GM20431 (cell line): ENCODE measurements around the gene ZMYM1.
"Not testable (repeated sequence)": the region's sequence is repeated elsewhere in the genome, so short reads cannot be mapped to it uniquely, and the experiment has no call there.

Experiments
- in situ Hi-C: fragments of 300-500 bp; cut with MseI, MboI; formaldehyde crosslinking; loops from one replicate; pipeline ENCODE4 v1.15.0; 2020; ENCODE audit warnings: low sequenced_read_pairs; ENCODE audit not compliant: unreplicated experiment

Gene ZMYM1

GRCh38 chr1:35079003-35079930, at the start of gene ZMYM1:
TSS of gene ZMYM1 (plus strand) at chr1:35079385. CDS start at chr1:35093988, 14,603 bp downstream.
- in situ Hi-C loops, result no loop called here

- in situ Hi-C loops, result no loop called here
Measured at GRCh38 chr1:35029761-35030160, 49.4 kb upstream of the ZMYM1 start.

GRCh38 chr1:35030338-35030737, 48.8 kb upstream of the ZMYM1 start:
- in situ Hi-C loops, result no loop called here

DNA sequence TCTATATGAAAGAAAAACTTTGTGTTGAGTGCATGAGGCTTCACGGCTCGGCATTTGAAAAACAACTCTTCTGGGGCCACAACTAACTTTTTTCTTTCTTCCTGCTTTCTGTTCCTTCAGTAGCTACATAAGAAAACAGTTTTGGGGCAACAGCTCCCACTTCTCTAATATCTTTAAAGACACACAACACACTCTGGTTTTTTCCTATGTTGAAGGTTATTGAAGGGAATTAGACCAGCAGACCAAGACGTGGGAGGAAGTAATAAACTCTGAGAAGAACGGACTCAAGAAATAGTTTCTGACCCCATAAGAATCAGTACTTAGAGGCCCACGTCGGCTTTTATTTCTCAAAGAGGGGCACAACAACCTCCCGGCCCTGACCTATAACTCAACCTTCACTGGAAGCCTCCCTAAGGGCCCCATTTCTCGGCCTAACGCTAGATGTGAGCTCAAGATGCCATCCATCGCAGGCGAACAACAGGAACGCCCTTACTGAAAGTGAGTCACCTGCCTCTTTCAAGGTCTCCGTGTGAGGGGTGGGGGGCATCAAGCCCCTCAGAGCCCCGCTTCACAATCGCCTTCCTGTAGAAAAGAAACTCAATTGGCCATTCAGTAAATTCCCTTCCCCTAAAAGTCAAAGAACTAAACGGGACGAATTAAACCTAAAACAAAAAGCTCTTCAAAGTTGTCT, 48.3 kb upstream of the ZMYM1 start:
- in situ Hi-C loops, result no loop called here

GRCh38 chr1:35032384-35032739, 46.8 kb upstream of the ZMYM1 start:
- in situ Hi-C loops, result no loop called here

DNA sequence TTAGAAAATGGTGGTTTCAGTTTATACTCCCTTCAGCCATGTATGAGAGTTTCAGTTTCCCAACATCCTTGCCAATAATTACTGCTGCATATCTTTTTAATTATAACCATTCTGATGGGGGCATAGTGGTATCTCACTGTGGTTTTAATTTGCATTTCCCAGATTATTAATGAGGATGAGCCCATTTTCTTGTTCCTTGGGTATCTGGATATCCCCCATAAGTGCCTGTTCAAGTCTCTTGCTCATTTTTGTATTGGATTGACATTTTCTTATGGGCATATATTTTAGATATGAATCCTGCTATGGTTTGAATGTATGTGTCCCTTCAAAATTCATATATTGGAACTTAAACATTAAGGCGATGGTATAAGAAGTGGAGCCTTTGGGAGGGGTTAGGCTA, 45.8 kb upstream of the ZMYM1 start:
- in situ Hi-C loops, result no loop called here

DNA sequence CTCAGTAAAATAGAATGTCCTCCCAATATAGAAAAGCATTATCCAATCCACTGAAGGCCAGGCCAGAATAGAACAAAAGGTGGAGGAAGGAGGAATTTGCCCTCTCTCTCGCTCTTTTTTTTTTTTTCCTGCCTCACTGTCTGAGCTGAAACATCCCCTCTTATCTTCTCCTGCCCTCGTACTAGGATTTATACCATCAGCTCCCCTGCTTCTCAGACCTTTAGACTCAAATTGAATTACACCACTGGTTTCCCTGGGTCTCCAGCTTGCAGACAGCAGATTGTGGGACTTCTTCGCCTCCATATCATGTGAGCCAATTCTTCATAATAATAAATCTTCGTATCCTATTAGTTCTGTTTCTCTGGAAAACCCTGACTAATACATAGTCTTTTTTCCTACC, 42.6 kb upstream of the ZMYM1 start:
- in situ Hi-C loops, result no loop called here

GRCh38 chr1:35037206-35037605, 42.0 kb upstream of the ZMYM1 start:
- in situ Hi-C loops, result no loop called here

GRCh38 chr1:35038723-35039122, 40.5 kb upstream of the ZMYM1 start:
- in situ Hi-C loops, result no loop called here

GRCh38 chr1:35043498-35043897, 35.7 kb upstream of the ZMYM1 start:
- in situ Hi-C loops, result no loop called here

GRCh38 chr1:35044431-35044830, 34.8 kb upstream of the ZMYM1 start:
- in situ Hi-C loops, result no loop called here

DNA sequence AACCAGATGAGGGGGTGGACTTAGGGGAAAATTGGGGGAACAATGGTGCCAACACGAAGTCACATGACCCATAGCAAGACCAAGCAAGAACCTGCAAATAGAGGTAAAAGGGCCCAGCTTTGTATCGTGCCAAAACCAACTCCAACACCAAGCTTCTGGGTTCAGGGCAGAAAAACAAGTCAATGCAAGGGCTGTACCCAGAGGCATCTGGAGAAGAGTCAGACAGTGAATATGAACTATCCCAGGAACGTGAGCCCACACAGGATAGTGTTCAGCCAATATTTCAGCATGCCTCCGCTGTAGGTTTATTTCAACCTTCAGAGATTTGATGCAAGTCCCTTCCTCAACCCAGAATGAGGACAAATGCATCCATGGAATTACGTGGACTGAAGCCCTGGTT, 32.5 kb upstream of the ZMYM1 start:
- in situ Hi-C loops, result no loop called here

DNA sequence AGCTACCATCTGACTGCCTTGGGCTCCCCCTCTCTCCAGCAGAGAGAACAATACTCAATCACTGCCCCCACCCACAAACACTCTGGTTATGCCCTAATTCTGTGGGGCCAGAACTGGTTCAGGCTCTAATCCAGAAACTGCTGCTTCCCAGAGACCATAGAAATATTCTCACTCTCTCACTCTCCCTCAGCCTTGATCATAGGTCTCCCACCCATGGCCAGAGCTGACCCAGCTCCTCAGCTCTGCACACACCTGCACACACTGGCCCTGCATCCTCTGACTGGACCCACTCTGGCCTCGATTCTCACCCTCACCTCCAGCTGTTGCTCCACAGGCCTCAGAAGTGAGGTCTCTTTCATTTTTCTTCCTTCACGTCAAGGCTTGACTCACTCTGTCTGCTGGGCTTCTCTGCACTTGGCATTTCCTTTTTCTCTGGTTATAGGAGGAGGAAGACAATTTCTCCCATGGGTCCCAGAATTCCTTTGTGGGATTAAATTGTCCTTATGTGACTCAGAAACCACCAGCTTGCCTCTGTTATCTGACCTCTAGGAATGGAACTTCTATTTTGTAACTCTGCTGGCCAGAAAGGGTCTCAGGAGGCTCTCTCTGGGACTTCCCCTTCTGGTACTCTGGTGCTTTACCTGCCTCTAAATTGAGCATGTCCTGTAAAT, 31.9 kb upstream of the ZMYM1 start:
- in situ Hi-C loops, result no loop called here

DNA sequence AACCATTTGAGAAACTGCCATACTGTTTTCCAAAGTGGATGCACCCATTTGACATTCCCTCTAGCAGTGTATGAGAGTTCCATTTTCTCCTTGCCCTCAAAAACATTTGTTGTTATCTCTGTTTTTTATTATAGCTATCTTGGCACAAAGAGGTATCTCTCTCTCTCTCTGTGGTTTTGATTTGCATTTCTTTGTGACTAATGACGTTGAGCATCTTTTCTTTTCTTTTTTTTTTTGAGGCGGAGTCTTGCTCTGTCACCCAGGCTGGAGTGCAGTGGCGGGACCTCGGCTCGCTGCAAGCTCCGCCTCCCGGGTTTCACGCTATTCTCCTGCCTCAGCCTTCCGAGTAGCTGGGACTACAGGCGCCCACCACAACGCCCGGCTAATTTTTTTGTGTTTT, 30.1 kb upstream of the ZMYM1 start:
- in situ Hi-C loops, result no loop called here

- in situ Hi-C loops, result no loop called here
Measured at GRCh38 chr1:35053433-35053832, 25.8 kb upstream of the ZMYM1 start.

GRCh38 chr1:35054282-35054681, 24.9 kb upstream of the ZMYM1 start:
- in situ Hi-C loops, result not testable (repeated sequence)

- in situ Hi-C loops, result not testable (repeated sequence)
Measured at GRCh38 chr1:35058321-35058720, 20.9 kb upstream of the ZMYM1 start.

- in situ Hi-C loops, result no loop called here
Measured at GRCh38 chr1:35058988-35059387, 20.2 kb upstream of the ZMYM1 start.

GRCh38 chr1:35062518-35063196, 16.5 kb upstream of the ZMYM1 start:
- in situ Hi-C loops, result no loop called here

DNA sequence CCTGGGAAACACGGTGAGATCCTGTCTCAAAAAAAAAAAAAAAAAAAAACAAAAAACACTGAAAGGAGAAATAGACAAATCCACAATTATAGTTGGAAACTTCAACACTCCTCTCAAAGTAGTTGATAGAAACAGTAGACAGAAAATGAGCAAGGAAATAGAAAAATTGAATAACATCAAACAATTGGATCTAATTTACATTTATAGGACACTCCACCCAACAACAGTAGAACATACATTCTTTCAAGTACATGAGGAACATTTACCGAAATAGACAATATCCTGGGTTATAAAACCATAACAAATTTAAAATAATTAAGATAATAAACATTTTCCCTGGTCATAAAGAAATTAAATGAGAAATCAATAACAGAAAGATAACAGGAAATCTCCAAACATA, 14.9 kb upstream of the ZMYM1 start:
- in situ Hi-C loops, result no loop called here
